GM18858 (cell line): ENCODE data around the gene MAJIN.

Source experiments
- ATAC-seq: cut with Tn5 transposase; IDR thresholded peaks from one replicate; pipeline ENCODE4 v1.9.1; 2021; ENCODE audit not compliant: unreplicated experiment

The MAJIN gene

DNA sequence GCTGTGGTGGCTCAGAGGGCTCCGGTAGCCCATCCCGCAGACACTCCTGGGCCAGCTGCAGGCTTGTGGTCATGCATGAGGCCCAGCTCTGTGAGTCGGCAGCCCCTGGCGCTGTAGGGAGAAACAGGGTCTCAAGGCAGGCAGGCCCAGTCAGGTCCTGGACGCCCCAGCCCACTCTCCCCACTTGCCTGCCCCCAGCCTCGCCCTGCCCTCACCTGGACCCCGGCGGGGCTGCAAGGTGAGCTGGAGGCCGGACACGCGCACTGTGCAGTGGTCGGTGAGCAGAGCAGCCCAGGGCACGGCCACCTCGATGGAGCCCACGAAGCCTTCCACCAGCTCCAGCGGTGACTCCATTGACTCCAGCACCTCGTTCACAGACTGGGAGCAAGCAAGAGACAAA, 57.8 kb downstream of the MAJIN start:
- no peak for ATAC-seq

- ATAC-seq: no peak
Measured at GRCh38 chr11:64913171-64913727, 58.7 kb downstream of the MAJIN start.

DNA sequence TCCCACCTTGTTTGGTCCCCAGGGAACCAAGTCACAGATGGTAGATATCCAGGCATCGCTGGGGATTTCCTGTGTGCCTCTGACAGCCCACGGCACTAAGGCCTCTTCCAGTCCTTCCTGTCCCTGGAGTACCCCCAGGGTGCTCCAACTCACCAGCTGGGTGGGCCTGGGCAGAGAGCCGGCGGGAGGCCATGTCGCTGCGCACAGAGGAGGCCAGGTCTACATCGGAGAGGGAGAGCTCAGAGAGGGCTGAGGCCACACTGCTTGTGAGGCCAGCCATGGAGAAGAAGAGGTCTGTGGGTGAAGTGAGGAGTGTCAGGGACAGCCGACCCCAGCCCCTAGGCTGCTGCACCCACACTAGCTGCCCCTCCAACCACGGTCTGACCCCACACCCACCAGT, 60.2 kb downstream of the MAJIN start:
- no peak for ATAC-seq

- no peak for ATAC-seq
Measured at GRCh38 chr11:64911142-64911541, 60.8 kb downstream of the MAJIN start.

DNA sequence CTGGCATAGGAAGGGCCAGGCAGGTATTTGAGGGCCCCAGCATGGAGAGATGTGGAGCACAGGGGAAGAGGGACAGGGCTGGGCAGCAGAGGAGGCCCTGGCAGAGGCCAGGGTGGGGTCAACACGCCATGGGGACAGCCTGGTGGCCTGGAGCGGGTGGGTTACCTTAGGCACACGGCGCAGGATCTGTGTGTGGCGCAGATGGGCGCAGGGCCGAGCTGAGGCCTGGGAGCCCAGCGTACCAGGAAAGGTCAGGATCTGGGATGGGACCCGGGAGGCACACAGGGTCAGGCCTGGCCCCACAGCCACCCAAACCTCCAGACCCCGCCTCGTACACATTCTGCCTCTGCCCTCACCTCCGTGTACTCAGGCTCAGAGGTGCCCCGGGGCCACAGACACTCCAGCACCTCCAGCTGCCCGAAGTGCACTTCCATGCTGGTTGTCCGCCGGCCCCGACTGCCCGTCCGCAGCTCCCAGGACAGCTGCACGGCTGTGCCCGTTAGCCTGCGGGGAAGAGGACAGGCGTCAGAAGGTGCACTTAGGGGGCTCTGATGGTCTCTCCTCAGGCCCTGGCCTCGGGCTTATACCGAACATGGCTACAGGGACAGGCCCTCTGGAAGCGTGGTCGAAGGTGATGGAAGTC, 61.3 kb downstream of the MAJIN start:
- ATAC-seq: no peak

GRCh38 chr11:64909653-64910343, 62.1 kb downstream of the MAJIN start:
- no peak for ATAC-seq

- ATAC-seq: no peak
Measured at GRCh38 chr11:64908766-64909165, 63.1 kb downstream of the MAJIN start.

GRCh38 chr11:64906314-64906635, 65.6 kb downstream of the MAJIN start:
- ATAC-seq: no peak

DNA sequence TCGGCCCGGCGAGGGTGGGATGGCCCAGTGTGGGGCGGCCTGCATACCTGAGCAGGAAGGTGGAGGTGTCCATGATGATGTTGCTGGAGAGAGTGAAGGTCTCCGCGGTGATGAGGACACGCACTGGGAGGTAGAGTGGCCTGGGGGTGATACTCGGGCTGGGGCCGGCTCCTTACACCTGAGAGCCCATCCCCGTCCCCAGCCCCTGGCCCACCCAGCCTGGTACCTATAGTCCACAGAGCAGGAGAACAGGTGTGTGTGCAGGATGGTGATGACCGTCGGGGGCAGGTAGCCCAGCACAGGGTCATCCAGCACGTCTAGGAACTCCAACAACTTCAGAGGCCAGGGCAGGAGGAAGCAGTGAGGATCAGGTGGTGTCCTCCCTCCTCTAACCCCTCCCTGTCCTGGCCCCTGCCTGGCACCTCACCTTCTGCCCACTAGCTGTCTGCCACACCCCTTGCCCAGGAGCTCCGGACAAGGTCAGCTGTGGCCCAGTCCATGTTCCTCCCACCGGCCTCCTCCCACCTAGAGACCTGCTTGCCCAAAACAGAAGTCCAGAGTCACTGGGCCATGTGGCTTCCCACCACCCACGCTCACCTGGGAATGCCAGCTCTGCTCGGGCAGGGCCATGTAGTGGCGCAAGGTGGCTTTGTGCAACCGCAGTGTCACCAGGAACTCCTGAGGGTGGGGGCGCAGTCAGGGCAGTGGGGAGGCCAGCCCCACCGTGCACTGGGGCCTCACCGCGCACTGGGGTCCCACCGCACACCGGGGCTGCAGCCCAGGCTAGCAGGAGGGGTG, 66.2 kb downstream of the MAJIN start:
- ATAC-seq: no peak

DNA sequence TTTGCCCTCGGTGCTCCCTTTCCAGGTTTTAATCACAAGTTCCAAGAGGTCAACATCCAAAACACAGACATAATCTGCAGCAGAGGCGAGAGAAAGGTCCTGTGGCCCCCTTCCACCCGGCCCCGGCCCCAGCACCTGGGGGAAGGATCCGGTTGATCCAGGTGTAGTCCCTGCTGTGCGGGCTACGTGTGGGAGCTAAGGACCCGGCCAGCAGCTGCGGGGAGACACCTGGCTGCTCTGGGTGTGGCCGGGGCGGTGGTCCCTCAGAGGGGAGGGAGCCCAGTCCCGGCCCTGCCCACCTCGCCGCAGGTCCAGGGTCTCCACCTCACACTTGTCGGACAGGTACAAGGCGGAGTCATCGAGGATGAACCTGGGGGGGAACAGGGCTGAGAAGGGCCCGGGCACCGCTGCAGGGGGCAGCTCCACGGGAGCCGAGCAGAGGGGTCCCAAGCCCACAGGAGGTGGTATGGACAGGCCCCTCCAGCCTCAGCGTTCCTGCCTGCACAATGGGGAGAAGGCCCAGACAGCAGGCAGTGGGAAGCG, 68.5 kb downstream of the MAJIN start:
- no peak for ATAC-seq

DNA sequence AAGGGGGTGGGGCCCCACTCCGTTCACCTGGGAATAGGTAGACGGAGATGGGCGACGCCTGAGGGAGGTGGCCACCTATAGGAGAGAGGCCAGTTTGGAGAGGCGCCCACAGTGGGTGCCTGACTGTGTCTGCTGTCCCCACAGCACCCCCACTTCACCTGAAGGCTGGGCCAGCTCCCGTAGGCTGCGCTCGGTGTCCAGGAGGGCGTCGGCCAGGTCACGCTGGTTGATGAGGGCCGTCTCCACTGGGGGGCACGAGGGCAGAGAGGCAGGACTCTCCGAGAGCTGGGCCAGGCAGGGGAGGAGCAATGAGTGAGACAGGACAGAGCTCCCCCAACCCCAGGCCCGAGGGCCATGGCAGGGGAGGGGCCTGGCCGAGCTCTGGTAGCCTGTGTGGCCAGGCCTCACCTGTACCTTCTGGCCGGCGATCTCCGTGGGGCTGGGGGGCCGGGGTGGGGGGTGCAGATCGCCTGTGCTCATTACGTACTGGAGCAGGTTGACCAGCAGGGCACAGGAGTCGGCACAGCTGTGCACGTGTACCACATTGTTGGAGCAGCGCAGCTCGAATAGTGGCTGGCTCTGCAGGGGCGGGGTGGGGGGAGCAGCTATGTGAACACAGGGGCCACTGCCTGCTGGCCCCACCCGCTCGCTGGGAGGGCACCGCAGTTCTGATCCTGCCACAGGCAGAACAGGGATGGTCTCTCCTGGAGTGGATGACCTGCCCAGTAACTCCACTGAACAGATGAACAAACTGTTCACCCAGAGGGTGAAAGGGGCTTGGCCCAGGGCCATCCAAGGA, 69.6 kb downstream of the MAJIN start:
- no peak for ATAC-seq

DNA sequence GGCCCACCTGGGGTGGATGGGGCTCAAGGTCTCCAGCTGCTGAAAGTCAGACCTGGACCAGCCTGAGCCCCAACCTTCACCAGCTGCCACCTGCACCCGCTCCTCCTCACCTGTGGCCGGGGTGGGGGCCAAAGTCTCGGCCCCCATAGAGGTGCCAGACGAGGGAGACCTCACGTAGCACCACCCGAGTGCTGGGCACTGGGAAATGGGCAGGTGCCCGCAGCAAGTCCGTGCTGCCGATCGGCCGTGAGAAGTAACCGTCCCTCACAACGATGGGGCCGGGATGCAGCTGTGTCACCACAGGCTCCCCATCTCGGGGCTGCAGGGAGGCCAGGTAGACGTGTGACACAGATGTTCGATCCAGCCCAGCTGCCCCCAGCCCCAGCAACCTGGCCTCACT, 71.1 kb downstream of the MAJIN start:
- no peak for ATAC-seq

- ATAC-seq: no peak
Measured at GRCh38 chr11:64900263-64900678, 71.6 kb downstream of the MAJIN start.

GRCh38 chr11:64898541-64898940, 73.4 kb downstream of the MAJIN start:
- no peak for ATAC-seq

DNA sequence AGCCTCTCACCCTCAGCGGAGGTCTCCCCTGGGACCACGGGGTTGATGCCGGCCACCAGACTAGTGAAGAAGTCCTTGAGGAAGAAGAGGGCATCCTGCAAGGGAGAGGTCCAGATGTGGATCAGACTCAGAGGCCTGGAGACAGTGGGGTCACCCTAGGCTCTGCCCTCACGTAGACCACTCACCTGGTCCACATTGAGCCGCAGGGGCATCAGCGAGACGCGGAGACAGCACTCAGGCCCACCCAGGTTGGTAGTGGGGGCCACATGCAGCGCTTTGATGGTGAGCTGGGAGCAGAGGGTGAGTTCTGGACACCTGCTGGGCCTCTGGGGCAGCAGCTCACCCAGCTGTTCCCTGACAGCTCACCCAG, 73.8 kb downstream of the MAJIN start:
- no peak for ATAC-seq

- no peak for ATAC-seq
Measured at GRCh38 chr11:64897381-64898075, 74.4 kb downstream of the MAJIN start.

GRCh38 chr11:64896448-64897022, 75.4 kb downstream of the MAJIN start:
- ATAC-seq: no peak

GRCh38 chr11:64894812-64895452, 77.0 kb downstream of the MAJIN start:
- no peak for ATAC-seq

DNA sequence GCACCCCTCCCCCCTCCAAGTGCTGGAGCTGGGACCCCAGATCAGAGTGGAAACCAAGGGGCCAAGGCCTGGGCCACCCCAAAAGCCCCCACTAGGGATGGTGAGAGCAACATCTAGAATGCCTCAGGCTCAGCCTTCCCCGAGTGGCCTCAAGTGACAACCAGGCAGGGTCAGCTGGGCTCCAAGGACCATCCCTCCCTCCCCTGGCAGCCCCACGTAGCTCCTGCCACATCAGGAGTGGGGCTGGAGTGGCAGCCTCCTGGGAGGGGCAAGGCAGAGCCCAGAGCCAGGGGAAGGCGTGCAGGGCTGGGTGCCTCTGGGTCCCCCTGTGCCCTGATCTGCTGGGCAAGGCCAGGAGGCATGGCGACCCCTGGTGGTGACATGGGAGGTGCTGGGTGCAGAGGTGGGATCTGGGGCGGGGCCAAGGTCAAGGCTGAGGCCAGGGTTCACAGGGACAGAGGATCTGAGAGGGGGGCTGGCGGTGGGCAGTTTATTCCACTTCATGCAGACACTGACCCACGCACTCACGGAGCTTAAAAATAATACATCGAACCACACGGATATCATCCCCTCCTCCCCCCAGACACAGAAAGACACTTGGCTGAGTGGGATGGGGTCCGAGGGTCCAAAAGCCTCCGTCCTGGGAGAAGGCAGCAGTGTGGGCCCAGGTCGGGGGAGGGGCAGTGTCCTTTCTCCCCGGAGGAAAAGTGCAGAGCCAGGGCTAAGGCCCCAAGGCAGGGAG, 77.7 kb downstream of the MAJIN start:
- no peak for ATAC-seq
